Measurements from ENCODE around the gene CNKSR3. TPM values are rescaled to one million over a fixed set of nuclear protein-coding genes. Genes with fewer than 3 reads are reported as not detected.

The CNKSR3 gene
- total RNA-seq, 1 donor from 2014 or later: 11.8 TPM

- DNase-seq (no peak), ATAC-seq (no peak)
- H3K4me1 ChIP-seq: no peaks in the 10 kb centered on the region
- H3K4me3 ChIP-seq: no peak overlapping the region
- H3K27ac ChIP-seq: no peak overlapping the region
- no peaks in the 10 kb centered on the region for H3K27me3 ChIP-seq
- TF ChIP-seq CTCF (IDR thresholded peaks at IDR 0.05): no peak
- intact Hi-C loops (cut with DNase I): no loop called here
- no peaks in the 10 kb centered on the region for H3K9me3 ChIP-seq
- H3K36me3 ChIP-seq: no peaks in the 10 kb centered on the region
Measured at GRCh38 chr6:154526996-154527395, 16.5 kb upstream of the CNKSR3 start.

GRCh38 chr6:154522576-154522975 is 12.1 kb upstream of the CNKSR3 start:
- ATAC-seq (no peak), DNase-seq (no peak)
- H3K36me3 ChIP-seq: no peaks in the 10 kb centered on the region
- H3K4me1 ChIP-seq: no peaks in the 10 kb centered on the region
- TF ChIP-seq CTCF (IDR thresholded peaks at IDR 0.05): no peak
- intact Hi-C loops (cut with DNase I): no loop called here
- H3K27me3 ChIP-seq: no peaks in the 10 kb centered on the region
- H3K4me3 ChIP-seq: no peak overlapping the region
- no peak overlapping the region for H3K27ac ChIP-seq
- H3K9me3 ChIP-seq: no peaks in the 10 kb centered on the region

GRCh38 chr6:154521412-154521811 is 10.9 kb upstream of the CNKSR3 start:
- Histone ChIP-seq H3K4me3 (no peak overlapping the region), H3K36me3 (no peaks in the 10 kb centered on the region), H3K9me3 (no peaks in the 10 kb centered on the region), H3K4me1 (no peaks in the 10 kb centered on the region), H3K27ac (no peak overlapping the region), H3K27me3 (no peaks in the 10 kb centered on the region)
- intact Hi-C loops (cut with DNase I): no loop called here
- TF ChIP-seq CTCF (IDR thresholded peaks at IDR 0.05): no peak
- no peak for ATAC-seq
- DNase-seq: no peak

GRCh38 chr6:154520280-154520679 is 9.8 kb upstream of the CNKSR3 start:
- intact Hi-C loops (cut with DNase I): no loop called here
- H3K9me3 ChIP-seq: no peaks in the 10 kb centered on the region
- no peak overlapping the region for H3K4me3 ChIP-seq
- TF ChIP-seq CTCF (IDR thresholded peaks at IDR 0.05): no peak
- H3K27me3 ChIP-seq: no peaks in the 10 kb centered on the region
- H3K36me3 ChIP-seq: no peaks in the 10 kb centered on the region
- H3K4me1 ChIP-seq: no peaks in the 10 kb centered on the region
- no peak overlapping the region for H3K27ac ChIP-seq
- ATAC-seq (no peak), DNase-seq (no peak)

- Histone ChIP-seq H3K4me3 (no peak overlapping the region), H3K9me3 (no peaks in the 10 kb centered on the region), H3K27ac (no peak overlapping the region), H3K27me3 (no peaks in the 10 kb centered on the region), H3K4me1 (no peaks in the 10 kb centered on the region), H3K36me3 (no peaks in the 10 kb centered on the region)
- intact Hi-C loops (cut with DNase I): no loop called here
- TF ChIP-seq CTCF (IDR thresholded peaks at IDR 0.05): no peak
- DNase-seq (no peak), ATAC-seq (no peak)
Measured at GRCh38 chr6:154518396-154518795, 7.9 kb upstream of the CNKSR3 start.

- no peak for TF ChIP-seq CTCF (IDR thresholded peaks at IDR 0.05)
- intact Hi-C loops (cut with DNase I): no loop called here
- ATAC-seq: no peak
- H3K4me1 ChIP-seq: peaks cover 5% of the 10 kb centered on the region
- H3K27ac ChIP-seq: no peak overlapping the region
- DNase-seq: no peak
- H3K36me3 ChIP-seq: no peaks in the 10 kb centered on the region
- no peaks in the 10 kb centered on the region for H3K27me3 ChIP-seq
- peak overlapping the region; percentile 25 for H3K4me3 ChIP-seq
- H3K9me3 ChIP-seq: no peaks in the 10 kb centered on the region
Measured at GRCh38 chr6:154516276-154516675, 5.8 kb upstream of the CNKSR3 start.
